ENCODE measurements around the gene MBD3.

Gene MBD3

DNA sequence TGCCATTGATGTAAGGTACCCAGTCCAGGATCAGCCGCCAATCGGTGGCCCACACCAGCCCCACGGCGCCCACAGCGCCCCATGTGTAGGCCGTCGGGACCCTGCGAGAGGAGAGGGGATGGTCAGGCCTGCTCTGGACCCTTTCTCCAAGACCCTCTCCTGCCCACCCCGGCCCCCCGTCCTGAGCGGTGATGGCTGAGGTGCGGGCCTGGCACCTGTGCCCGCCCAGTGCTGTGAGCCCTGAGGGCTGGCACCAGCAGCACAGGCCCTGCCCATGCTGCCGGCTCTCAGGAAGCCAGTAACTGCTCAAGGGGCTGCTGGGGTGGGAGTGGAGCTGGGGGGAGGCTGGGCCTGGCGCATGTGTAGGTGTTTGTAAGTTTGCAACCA, 6.8 kb upstream of the MBD3 start:
- no peak overlapping the region for H3K4me3 ChIP-seq (replicated peaks; ENCODE audit: low read depth, low read length)
- no peak for TF ChIP-seq CTCF (IDR thresholded peaks at IDR 0.05; ENCODE audit: low read depth, low read length, missing control alignments)
- no peak for DNase-seq (ENCODE audit: extremely low read depth, low read depth)

GRCh38 chr19:1598777-1599459, 6.3 kb upstream of the MBD3 start:
- no peak for TF ChIP-seq CTCF (IDR thresholded peaks at IDR 0.05; ENCODE audit: low read depth, low read length, missing control alignments)
- DNase-seq (ENCODE audit: extremely low read depth, low read depth): no peak
- no peak overlapping the region for H3K4me3 ChIP-seq (replicated peaks; ENCODE audit: low read depth, low read length)

DNA sequence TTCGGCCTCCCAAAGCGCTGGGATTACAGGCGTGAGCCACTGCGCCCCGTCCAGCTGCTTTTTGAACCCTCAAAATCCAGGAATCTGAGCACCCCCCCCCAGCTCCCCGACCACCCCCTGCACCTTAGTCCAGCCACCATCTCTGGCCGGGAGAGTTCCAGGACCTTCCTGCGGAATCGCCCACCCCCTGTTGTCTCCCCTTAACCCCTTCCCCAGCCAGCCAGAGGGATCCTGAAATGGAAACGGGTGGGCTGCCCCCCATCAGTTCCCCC, 772 bp upstream of the MBD3 start:
- DNase-seq (ENCODE audit: extremely low read depth, low read depth): no peak
- peak overlapping the region; percentile 51 for H3K4me3 ChIP-seq (replicated peaks; ENCODE audit: low read depth, low read length)
- no peak for TF ChIP-seq CTCF (IDR thresholded peaks at IDR 0.05; ENCODE audit: low read depth, low read length, missing control alignments)

DNA sequence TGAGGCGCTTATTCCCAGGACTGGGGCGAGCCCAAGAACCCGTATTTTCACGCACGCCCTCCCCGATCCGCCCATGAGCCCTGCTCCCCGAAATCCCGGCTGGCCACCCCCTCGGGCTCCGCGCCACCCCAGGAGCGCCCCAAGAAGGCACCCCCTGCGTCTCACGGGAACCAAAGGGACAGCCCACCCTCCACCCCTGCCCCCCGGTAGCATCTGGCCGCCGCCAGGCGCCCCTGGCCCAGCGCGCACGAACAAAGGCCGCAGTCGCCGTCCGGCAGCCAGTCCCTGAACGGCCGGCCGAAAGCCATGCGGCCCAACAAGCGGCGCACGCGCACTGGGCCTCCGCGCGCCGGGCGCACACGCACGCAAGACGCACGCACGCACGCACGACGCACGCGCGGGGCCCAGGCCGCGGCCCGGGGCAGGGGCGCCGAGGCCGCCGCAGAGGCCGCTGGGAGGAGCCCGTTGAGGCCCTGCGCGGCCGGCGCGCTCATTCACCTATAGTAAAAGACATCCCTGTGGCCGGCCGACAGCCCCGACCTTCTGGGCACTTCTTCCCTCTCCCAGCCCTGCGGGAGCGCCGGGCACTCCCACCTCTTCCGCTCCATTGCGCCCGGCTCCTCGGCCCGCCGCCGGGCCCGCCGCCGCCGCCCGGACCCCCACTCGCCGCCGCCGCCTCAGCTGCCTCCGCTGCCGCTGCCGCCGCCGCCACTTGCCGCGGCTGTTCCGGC, 476 bp downstream of the MBD3 start:
- peak; percentile 55 for DNase-seq (ENCODE audit: extremely low read depth, low read depth)
- no peak for TF ChIP-seq CTCF (IDR thresholded peaks at IDR 0.05; ENCODE audit: low read depth, low read length, missing control alignments)
- peak overlapping the region; percentile 97 for H3K4me3 ChIP-seq (replicated peaks; ENCODE audit: low read depth, low read length)

DNA sequence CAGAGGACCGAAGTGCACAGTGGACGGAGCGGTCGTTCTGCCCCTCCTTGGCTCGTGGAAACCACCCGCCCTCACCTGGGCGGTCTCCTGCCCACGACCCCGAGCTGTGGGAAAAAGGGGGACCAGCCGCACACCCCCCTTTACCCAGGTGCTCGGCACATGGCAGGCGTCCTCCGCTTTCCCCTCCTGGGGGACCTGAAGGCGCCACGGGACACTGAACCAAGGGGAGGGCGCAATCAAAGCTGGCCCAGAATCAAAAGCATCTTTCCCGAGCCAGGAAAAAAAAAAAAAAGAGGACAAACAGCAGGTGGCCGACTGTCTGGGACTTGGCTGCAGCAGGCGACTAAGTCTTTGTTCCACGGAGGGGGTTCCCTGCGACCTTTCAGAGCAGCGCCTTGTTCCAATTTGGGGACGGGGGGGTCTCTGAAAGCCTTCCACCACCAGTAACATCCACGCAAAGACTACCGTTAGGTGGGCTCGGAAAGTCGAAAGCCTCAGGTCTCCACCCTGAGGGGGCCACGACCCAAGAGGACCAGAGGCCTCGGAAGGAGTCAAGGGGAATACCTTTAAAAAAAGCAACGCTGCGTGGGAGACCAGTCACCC, 1.1 kb downstream of the MBD3 start:
- no peak for DNase-seq (ENCODE audit: extremely low read depth, low read depth)
- peak overlapping the region; percentile 97 for H3K4me3 ChIP-seq (replicated peaks; ENCODE audit: low read depth, low read length)
- TF ChIP-seq CTCF (IDR thresholded peaks at IDR 0.05; ENCODE audit: low read depth, low read length, missing control alignments): no peak

- peak; percentile 40 for TF ChIP-seq CTCF (IDR thresholded peaks at IDR 0.05; ENCODE audit: low read depth, low read length, missing control alignments)
- peak overlapping the region; percentile 97 for H3K4me3 ChIP-seq (replicated peaks; ENCODE audit: low read depth, low read length)
- DNase-seq (ENCODE audit: extremely low read depth, low read depth): no peak
Observed at GRCh38 chr19:1590641-1591397, 1.8 kb downstream of the MBD3 start.
